A549 (cell line): ENCODE data around the gene IFNA4. TPM values are rescaled to one million over a fixed set of nuclear protein-coding genes. Genes with fewer than 3 reads are reported as not detected.
"Not testable (repeated sequence)": the region's sequence is repeated elsewhere in the genome, so short reads cannot be mapped to it uniquely, and the experiment has no call there.

Experiments
- ATAC-seq, 2 experiments: fragments of 200-7000 bp in 1 of 2; fragments of >200 bp in 1 of 2; cut with Nextera tagmentation in 1 of 2; cut with Tn5 transposase in 1 of 2; 3 replicates each; pipeline versions ENCODE4 v1.8.0 to v1.9.1; 2018 to 2020; ENCODE audit warnings: mild to moderate bottlenecking in 1 of 2, moderate library complexity in 1 of 2
- CTCF ChIA-PET: fragments of 300-600 bp; sonication (Branson Sonifier 250); formaldehyde crosslinking; extraction: SDS; loops from one replicate; lab custom pipeline; 2021; ENCODE audit warnings: antibody characterized with exemption, inconsistent platforms; lab: Yijun Ruan, JAX
- POLR2A ChIA-PET: fragments of 350-600 bp; formaldehyde crosslinking; extraction: SDS; loops from one replicate; lab custom pipeline; 2021; ENCODE audit warnings: antibody characterized with exemption, inconsistent platforms; lab: Yijun Ruan, JAX
- DNase-seq, 2 experiments: peaks; one replicate each; pipeline versions ENCODE4 v3.0.0 to v3.0.0-alpha.2; 2011 to 2016; ENCODE audit warnings: low read depth in 1 of 2, low spot score in 1 of 2
- FAIRE-seq: peaks from 2 replicates; lab custom pipeline; 2011; peaks lifted over from hg19 to GRCh38; lab: Jason Lieb, UNC
- H3K27ac ChIP-seq, 2 experiments: fragments of >200 bp; sonication (Bioruptor Twin); formaldehyde crosslinking; 3 replicates each; pipeline ENCODE4 v1.5.1; 2016 to 2017
- H3K4me1 ChIP-seq: fragments of >200 bp; sonication (Bioruptor Twin); formaldehyde crosslinking; 3 replicates; pipeline ENCODE4 v1.6.1; 2016
- H3K4me2 ChIP-seq: fragments of >200 bp; sonication (Bioruptor Twin); formaldehyde crosslinking; 3 replicates; pipeline ENCODE4 v1.6.1; 2016
- H3K4me3 ChIP-seq: fragments of >200 bp; sonication (Bioruptor Twin); formaldehyde crosslinking; 3 replicates; pipeline ENCODE4 v1.5.1; 2016
- H3K9me3 ChIP-seq: fragments of >200 bp; sonication (Bioruptor Twin); formaldehyde crosslinking; 3 replicates; pipeline ENCODE4 v1.6.1; 2016
- BCL3 ChIP-seq: fragments of >200 bp; sonication (Bioruptor Twin); formaldehyde crosslinking; IDR thresholded peaks from 3 replicates; pipeline ENCODE4 v1.6.1; 2016
- CHD2 ChIP-seq: fragments of 150-350 bp; IDR thresholded peaks from 2 replicates; pipeline ENCODE4 v1.6.1; 2014; ENCODE audit warnings: low read length; ENCODE audit not compliant: partially characterized antibody
- E2F6 ChIP-seq: IDR thresholded peaks from 2 replicates; pipeline ENCODE4 v1.6.1; 2012; ENCODE audit warnings: low read depth, borderline replicate concordance
- EHMT2 ChIP-seq: fragments of 200-600 bp; sonication (generic); IDR thresholded peaks from 2 replicates; pipeline ENCODE4 v1.6.1; 2016; ENCODE audit warnings: antibody characterized with exemption, low read depth, mild to moderate bottlenecking, moderate library complexity
- EP300 ChIP-seq, 2 experiments: fragments of >200 bp; sonication (Bioruptor Twin); formaldehyde crosslinking; IDR thresholded peaks; 2 replicates in 1 of 2; 3 replicates in 1 of 2; pipeline ENCODE4 v1.6.1; 2016 to 2017
- ESRRA ChIP-seq: fragments of 150-350 bp; IDR thresholded peaks from 2 replicates; pipeline ENCODE4 v1.6.1; 2014; ENCODE audit warnings: mild to moderate bottlenecking, low read length, borderline replicate concordance
- GATA3 ChIP-seq: IDR thresholded peaks from 2 replicates; pipeline ENCODE4 v1.6.1; 2012; ENCODE audit warnings: borderline replicate concordance
- HDAC2 ChIP-seq: fragments of 200-600 bp; sonication (generic); IDR thresholded peaks from 2 replicates; pipeline ENCODE4 v1.6.1; 2016
- HOXB13 ChIP-seq: fragments of 250-450 bp; sonication (Bioruptor Pico); IDR thresholded peaks from 2 replicates; pipeline ENCODE4 v1.5.0; 2020; ENCODE audit warnings: low read depth, mild to moderate bottlenecking, moderate library complexity
- KDM1A ChIP-seq: fragments of 200-600 bp; sonication (generic); IDR thresholded peaks from 2 replicates; pipeline ENCODE4 v1.6.1; 2016; ENCODE audit warnings: low read depth, mild to moderate bottlenecking
- MAZ ChIP-seq: fragments of 150-350 bp; IDR thresholded peaks from 2 replicates; pipeline ENCODE4 v1.6.1; 2014; ENCODE audit warnings: antibody characterized with exemption, low read depth, low read length, borderline replicate concordance
- MYC ChIP-seq: IDR thresholded peaks from 2 replicates; pipeline ENCODE4 v1.6.1; 2012; ENCODE audit warnings: mild to moderate bottlenecking, inconsistent platforms, low read length, improper control_type of control experiment, borderline replicate concordance
- NFE2L2 ChIP-seq: fragments of 150-350 bp; conservative IDR thresholded peaks from 2 replicates; pipeline ENCODE4 v1.6.1; 2014; ENCODE audit warnings: low read length
- RARB ChIP-seq: fragments of 250-450 bp; sonication (Bioruptor Pico); IDR thresholded peaks from 2 replicates; pipeline ENCODE4 v1.8.0; 2021; ENCODE audit warnings: mild to moderate bottlenecking, moderate library complexity
- RFX5 ChIP-seq: fragments of 450-650 bp; IDR thresholded peaks from 2 replicates; pipeline ENCODE4 v1.7.1; 2014; ENCODE audit warnings: antibody characterized with exemption, mild to moderate bottlenecking, moderate library complexity
- SMC3 ChIP-seq: fragments of >200 bp; sonication (Bioruptor Twin); formaldehyde crosslinking; IDR thresholded peaks from 3 replicates; pipeline ENCODE4 v1.6.1; 2018; ENCODE audit warnings: inconsistent platforms
- TP53 ChIP-seq: fragments of 250-450 bp; sonication (Bioruptor Pico); IDR thresholded peaks from 2 replicates; pipeline ENCODE4 v1.5.0; 2021; ENCODE audit warnings: mild to moderate bottlenecking, moderate library complexity
- ZFP36 ChIP-seq: fragments of 450-650 bp; IDR thresholded peaks from 2 replicates; pipeline ENCODE4 v1.6.1; 2014; ENCODE audit warnings: borderline replicate concordance; ENCODE audit not compliant: partially characterized antibody
- ZNF302 ChIP-seq: fragments of 250-450 bp; sonication (Bioruptor Pico); IDR thresholded peaks from 2 replicates; pipeline ENCODE4 v1.9.0; 2021; ENCODE audit warnings: inconsistent platforms, mild to moderate bottlenecking, moderate library complexity
- WGBS: methylation state at CpG from one replicate; pipeline ENCODE4 v1.1.6; 2017; ENCODE audit errors: missing lambda C conversion rate; 5-methylcytosine and 5-hydroxymethylcytosine counted together
- polyA plus RNA-seq, 4 experiments: library from polyadenylated mRNA; depleted of rRNA in 3 of 4; stranded (reverse); fragments of >200 nt; fragmentation: RNase III in 1 of 4; extraction: RNeasy Plus Mini Kit Qiagen cat#74134 plus additional on column Dnase treatment in 1 of 4; gene quantifications; 2 replicates in 3 of 4; 3 replicates in 1 of 4; pipeline ENCODE4 v1.2.3, GENCODE V29; 2011 to 2017
- TF ChIP-seq, protein P1 (sequence below): fragments of 250-450 bp; sonication (Bioruptor Pico); IDR thresholded peaks from 2 replicates; pipeline ENCODE4 v1.5.0; 2021; ENCODE audit warnings: mild to moderate bottlenecking, moderate library complexity, borderline replicate concordance
- TF ChIP-seq, protein P2 (sequence below): fragments of 150-350 bp; IDR thresholded peaks from 2 replicates; pipeline ENCODE4 v1.6.1; 2014; ENCODE audit warnings: low read depth, mild to moderate bottlenecking, low read length
- TF ChIP-seq, protein P3 (sequence below): fragments of >200 bp; sonication (Bioruptor Twin); formaldehyde crosslinking; IDR thresholded peaks from 3 replicates; pipeline ENCODE4 v1.5.1; 2016
- TF ChIP-seq, protein P4 (sequence below): fragments of >200 bp; sonication (Bioruptor Twin); formaldehyde crosslinking; IDR thresholded peaks from 2 replicates; pipeline ENCODE4 v1.6.1; 2016
- TF ChIP-seq, protein P5 (sequence below): fragments of 450-650 bp; IDR thresholded peaks from 2 replicates; pipeline ENCODE4 v1.6.1; 2014; ENCODE audit warnings: antibody characterized with exemption

Gene IFNA4
- polyA plus RNA-seq, 2 of the 4 experiments (the other 2 are of a cell fraction): not detected

DNA sequence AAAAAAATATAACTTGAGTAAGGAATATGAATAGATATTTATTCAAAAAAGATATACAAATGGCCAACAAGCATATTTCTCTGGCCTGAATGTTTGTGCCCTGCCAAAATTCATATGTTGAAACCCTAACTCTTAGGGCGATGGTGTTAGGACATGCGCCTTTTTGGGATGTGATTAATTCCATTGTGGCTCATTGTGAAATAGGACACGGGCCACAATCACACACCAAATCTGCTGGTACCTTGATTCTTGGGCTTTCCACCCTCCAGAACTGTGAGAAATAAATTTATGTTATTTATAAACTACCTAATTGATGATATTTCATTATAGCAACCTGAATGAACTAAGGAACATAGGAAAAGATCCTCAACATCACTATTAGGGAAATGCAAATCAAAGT, 15.2 kb downstream of the IFNA4 start:
- no peak for ATAC-seq
- no peak for FAIRE-seq
- no peak overlapping the region for H3K4me2 ChIP-seq
- no peaks in the 10 kb centered on the region for H3K4me1 ChIP-seq
- no peak for TF ChIP-seq HDAC2
- TF ChIP-seq ZFP36: no peak
- TF ChIP-seq, protein P1, sequence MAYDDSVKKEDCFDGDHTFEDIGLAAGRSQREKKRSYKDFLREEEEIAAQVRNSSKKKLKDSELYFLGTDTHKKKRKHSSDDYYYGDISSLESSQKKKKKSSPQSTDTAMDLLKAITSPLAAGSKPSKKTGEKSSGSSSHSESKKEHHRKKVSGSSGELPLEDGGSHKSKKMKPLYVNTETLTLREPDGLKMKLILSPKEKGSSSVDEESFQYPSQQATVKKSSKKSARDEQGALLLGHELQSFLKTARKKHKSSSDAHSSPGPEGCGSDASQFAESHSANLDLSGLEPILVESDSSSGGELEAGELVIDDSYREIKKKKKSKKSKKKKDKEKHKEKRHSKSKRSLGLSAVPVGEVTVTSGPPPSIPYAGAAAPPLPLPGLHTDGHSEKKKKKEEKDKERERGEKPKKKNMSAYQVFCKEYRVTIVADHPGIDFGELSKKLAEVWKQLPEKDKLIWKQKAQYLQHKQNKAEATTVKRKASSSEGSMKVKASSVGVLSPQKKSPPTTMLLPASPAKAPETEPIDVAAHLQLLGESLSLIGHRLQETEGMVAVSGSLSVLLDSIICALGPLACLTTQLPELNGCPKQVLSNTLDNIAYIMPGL (CRISPR knock-in tag): no peak
- no peak for TF ChIP-seq GATA3
- no peak for TF ChIP-seq MYC
- no peak for TF ChIP-seq ZNF302 (CRISPR knock-in tag)
- TF ChIP-seq E2F6: no peak
- TF ChIP-seq, protein P2, sequence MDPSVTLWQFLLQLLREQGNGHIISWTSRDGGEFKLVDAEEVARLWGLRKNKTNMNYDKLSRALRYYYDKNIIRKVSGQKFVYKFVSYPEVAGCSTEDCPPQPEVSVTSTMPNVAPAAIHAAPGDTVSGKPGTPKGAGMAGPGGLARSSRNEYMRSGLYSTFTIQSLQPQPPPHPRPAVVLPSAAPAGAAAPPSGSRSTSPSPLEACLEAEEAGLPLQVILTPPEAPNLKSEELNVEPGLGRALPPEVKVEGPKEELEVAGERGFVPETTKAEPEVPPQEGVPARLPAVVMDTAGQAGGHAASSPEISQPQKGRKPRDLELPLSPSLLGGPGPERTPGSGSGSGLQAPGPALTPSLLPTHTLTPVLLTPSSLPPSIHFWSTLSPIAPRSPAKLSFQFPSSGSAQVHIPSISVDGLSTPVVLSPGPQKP: no peak
- TF ChIP-seq, protein P3, sequence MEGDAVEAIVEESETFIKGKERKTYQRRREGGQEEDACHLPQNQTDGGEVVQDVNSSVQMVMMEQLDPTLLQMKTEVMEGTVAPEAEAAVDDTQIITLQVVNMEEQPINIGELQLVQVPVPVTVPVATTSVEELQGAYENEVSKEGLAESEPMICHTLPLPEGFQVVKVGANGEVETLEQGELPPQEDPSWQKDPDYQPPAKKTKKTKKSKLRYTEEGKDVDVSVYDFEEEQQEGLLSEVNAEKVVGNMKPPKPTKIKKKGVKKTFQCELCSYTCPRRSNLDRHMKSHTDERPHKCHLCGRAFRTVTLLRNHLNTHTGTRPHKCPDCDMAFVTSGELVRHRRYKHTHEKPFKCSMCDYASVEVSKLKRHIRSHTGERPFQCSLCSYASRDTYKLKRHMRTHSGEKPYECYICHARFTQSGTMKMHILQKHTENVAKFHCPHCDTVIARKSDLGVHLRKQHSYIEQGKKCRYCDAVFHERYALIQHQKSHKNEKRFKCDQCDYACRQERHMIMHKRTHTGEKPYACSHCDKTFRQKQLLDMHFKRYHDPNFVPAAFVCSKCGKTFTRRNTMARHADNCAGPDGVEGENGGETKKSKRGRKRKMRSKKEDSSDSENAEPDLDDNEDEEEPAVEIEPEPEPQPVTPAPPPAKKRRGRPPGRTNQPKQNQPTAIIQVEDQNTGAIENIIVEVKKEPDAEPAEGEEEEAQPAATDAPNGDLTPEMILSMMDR: no peak
- TF ChIP-seq, protein P4, sequence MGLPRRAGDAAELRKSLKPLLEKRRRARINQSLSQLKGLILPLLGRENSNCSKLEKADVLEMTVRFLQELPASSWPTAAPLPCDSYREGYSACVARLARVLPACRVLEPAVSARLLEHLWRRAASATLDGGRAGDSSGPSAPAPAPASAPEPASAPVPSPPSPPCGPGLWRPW: no peak
- TF ChIP-seq EHMT2: no peak
- TF ChIP-seq RARB: no peak
- TF ChIP-seq NFE2L2: no peak
- TF ChIP-seq, all 56 proteins: peak for 0
- H3K9me3 ChIP-seq: no peaks in the 10 kb centered on the region
- no peak overlapping the region for H3K4me3 ChIP-seq
- POLR2A ChIA-PET: no interaction called here
- CTCF ChIA-PET: no interaction called here
- H3K27ac ChIP-seq: no peak overlapping the region
- no peak for DNase-seq
- 58% methylated on average over 3 of the region's 3 CpGs for whole genome bisulfite sequencing

DNA sequence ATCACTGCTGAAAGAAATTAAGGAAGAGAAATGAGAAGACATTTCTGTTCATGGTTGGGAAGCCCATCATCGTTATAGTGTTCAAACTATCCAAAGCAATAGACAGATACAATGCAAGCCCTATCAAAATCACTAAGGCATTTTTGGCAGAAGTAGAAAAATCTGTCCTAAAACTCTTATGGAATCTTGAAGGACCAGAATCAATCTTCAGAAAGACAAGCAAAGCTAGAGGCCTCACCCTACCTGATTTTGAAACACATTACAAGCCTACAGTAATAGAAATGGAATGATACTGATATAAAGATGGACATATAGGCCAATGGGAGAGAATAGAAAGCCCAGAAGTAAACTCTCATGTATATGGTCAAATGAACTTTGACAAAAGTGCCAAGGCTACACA, 16.0 kb downstream of the IFNA4 start:
- no peak for ATAC-seq
- ChIA-PET POLR2A (no interaction called here), CTCF (no interaction called here)
- DNase-seq: no peak
- no peaks in the 10 kb centered on the region for H3K4me1 ChIP-seq
- no peaks in the 10 kb centered on the region for H3K9me3 ChIP-seq
- H3K4me3 ChIP-seq: no peak overlapping the region
- H3K27ac ChIP-seq: no peak overlapping the region
- WGBS: 0% methylated on average over 1 of the region's 1 CpG
- TF ChIP-seq CHD2 (no peak), TP53 (CRISPR knock-in tag) (no peak), SMC3 (no peak), ESRRA (no peak), ZFP36 (no peak), MAZ (no peak), HOXB13 (CRISPR knock-in tag) (no peak), RFX5 (no peak), NFE2L2 (no peak), KDM1A (no peak), EP300 (IDR thresholded peaks at IDR 0.05) (no peak), BCL3 (no peak)
- TF ChIP-seq, protein P5, sequence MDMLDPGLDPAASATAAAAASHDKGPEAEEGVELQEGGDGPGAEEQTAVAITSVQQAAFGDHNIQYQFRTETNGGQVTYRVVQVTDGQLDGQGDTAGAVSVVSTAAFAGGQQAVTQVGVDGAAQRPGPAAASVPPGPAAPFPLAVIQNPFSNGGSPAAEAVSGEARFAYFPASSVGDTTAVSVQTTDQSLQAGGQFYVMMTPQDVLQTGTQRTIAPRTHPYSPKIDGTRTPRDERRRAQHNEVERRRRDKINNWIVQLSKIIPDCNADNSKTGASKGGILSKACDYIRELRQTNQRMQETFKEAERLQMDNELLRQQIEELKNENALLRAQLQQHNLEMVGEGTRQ: no peak
- no peak overlapping the region for H3K4me2 ChIP-seq
- no peak for FAIRE-seq

DNA sequence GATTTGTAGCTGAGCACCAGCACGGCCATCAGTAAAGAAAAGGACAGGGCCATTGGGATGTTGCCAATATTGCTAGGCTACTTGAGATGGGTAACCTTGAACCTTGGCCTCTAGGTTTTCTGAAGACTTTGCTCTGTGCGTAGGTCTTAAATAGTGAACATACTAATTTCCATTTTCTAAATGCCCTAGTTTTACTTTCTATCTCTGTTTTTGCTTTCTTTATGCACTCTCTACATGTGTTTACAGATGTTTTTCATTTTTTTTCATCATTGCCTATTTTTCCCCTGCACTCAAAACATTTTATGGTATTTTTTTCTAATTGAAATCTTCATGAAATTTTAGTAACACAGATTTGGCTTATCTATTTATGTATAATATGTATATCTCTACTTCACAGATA, 20.8 kb downstream of the IFNA4 start, which contains the start of gene IFNA21:
Gene IFNA21 (minus strand): TSS at position 101 of the 400 bp plus-strand sequence. CDS start 48 bp downstream, at position 53.
- H3K9me3 ChIP-seq, FAIRE-seq, DNase-seq, H3K27ac ChIP-seq, H3K4me3 ChIP-seq, CTCF ChIA-PET, H3K4me2 ChIP-seq, H3K4me1 ChIP-seq, ATAC-seq, POLR2A ChIA-PET: not testable (repeated sequence)
- 41% methylated on average over 2 of the region's 2 CpGs for WGBS
